ENCODE measurements around the gene EDDM3A.

The EDDM3A gene

GRCh38 chr14:20768593-20768892 is 22.9 kb downstream of the EDDM3A start:
- Histone ChIP-seq H3K4me1 (ENCODE audit: insufficient read depth, insufficient read length) (no peaks in the 10 kb centered on the region), H3K9ac (ENCODE audit: insufficient read length, low read depth) (no peak overlapping the region), H3K27me3 (ENCODE audit: insufficient read depth, insufficient read length) (no peaks in the 10 kb centered on the region), H3K4me3 (ENCODE audit: insufficient read length, low read depth) (no peak overlapping the region), H3K36me3 (ENCODE audit: insufficient read depth, insufficient read length, low read length) (no peaks in the 10 kb centered on the region), H3K9me3 (ENCODE audit: insufficient read depth, low read length) (peaks cover 22% of the 10 kb centered on the region; the same call in 1 of the 2 replicates)
- DNase-seq (ENCODE audit: low read depth, low spot score), result no peak
- TF ChIP-seq ZNF274 (IDR thresholded peaks at IDR 0.05; ENCODE audit: low read depth, low read length) (no peak), SUZ12 (IDR thresholded peaks at IDR 0.05; ENCODE audit: extremely low read depth, insufficient read depth, insufficient read length) (no peak), YY1 (IDR thresholded peaks at IDR 0.05; ENCODE audit: insufficient read depth, insufficient read length) (no peak)

- no peaks in the 10 kb centered on the region for H3K4me1 ChIP-seq (ENCODE audit: insufficient read depth, insufficient read length)
- H3K4me3 ChIP-seq (ENCODE audit: insufficient read length, low read depth), result no peak overlapping the region
- no peak overlapping the region for H3K9ac ChIP-seq (ENCODE audit: insufficient read length, low read depth)
- no peaks in the 10 kb centered on the region for H3K27me3 ChIP-seq (ENCODE audit: insufficient read depth, insufficient read length)
- H3K9me3 ChIP-seq (ENCODE audit: insufficient read depth, low read length), result peaks cover 22% of the 10 kb centered on the region; the same call in 1 of the 2 replicates
- TF ChIP-seq YY1 (IDR thresholded peaks at IDR 0.05; ENCODE audit: insufficient read depth, insufficient read length), result no peak
- TF ChIP-seq ZNF274 (IDR thresholded peaks at IDR 0.05; ENCODE audit: low read depth, low read length), result no peak
- no peaks in the 10 kb centered on the region for H3K36me3 ChIP-seq (ENCODE audit: insufficient read depth, insufficient read length, low read length)
- no peak for DNase-seq (ENCODE audit: low read depth, low spot score)
Measured at GRCh38 chr14:20769421-20769820, 23.7 kb downstream of the EDDM3A start.

- no peak for TF ChIP-seq YY1 (IDR thresholded peaks at IDR 0.05; ENCODE audit: insufficient read depth, insufficient read length)
- no peak for TF ChIP-seq ZNF274 (IDR thresholded peaks at IDR 0.05; ENCODE audit: low read depth, low read length)
- TF ChIP-seq SUZ12 (IDR thresholded peaks at IDR 0.05; ENCODE audit: extremely low read depth, insufficient read depth, insufficient read length), result no peak
- Histone ChIP-seq H3K27me3 (ENCODE audit: insufficient read depth, insufficient read length) (no peaks in the 10 kb centered on the region), H3K4me1 (ENCODE audit: insufficient read depth, insufficient read length) (no peaks in the 10 kb centered on the region), H3K36me3 (ENCODE audit: insufficient read depth, insufficient read length, low read length) (no peaks in the 10 kb centered on the region), H3K4me3 (ENCODE audit: insufficient read length, low read depth) (no peak overlapping the region), H3K9me3 (ENCODE audit: insufficient read depth, low read length) (peaks cover 22% of the 10 kb centered on the region; the same call in 1 of the 2 replicates), H3K9ac (ENCODE audit: insufficient read length, low read depth) (no peak overlapping the region)
- no peak for DNase-seq (ENCODE audit: low read depth, low spot score)
Measured at GRCh38 chr14:20772650-20773049, 27.0 kb downstream of the EDDM3A start.

- no peak for DNase-seq (ENCODE audit: low read depth, low spot score)
- H3K4me3 ChIP-seq (ENCODE audit: insufficient read length, low read depth), result no peak overlapping the region
Measured at GRCh38 chr14:20774258-20774824, 28.7 kb downstream of the EDDM3A start.

GRCh38 chr14:20775043-20775442 is 29.4 kb downstream of the EDDM3A start:
- Histone ChIP-seq H3K9ac (ENCODE audit: insufficient read length, low read depth) (no peak overlapping the region), H3K36me3 (ENCODE audit: insufficient read depth, insufficient read length, low read length) (no peaks in the 10 kb centered on the region), H3K9me3 (ENCODE audit: insufficient read depth, low read length) (peaks cover 22% of the 10 kb centered on the region; the same call in 1 of the 2 replicates), H3K4me1 (ENCODE audit: insufficient read depth, insufficient read length) (no peaks in the 10 kb centered on the region), H3K27me3 (ENCODE audit: insufficient read depth, insufficient read length) (no peaks in the 10 kb centered on the region), H3K4me3 (ENCODE audit: insufficient read length, low read depth) (no peak overlapping the region)
- DNase-seq (ENCODE audit: low read depth, low spot score), result no peak
- TF ChIP-seq SUZ12 (IDR thresholded peaks at IDR 0.05; ENCODE audit: extremely low read depth, insufficient read depth, insufficient read length) (no peak), YY1 (IDR thresholded peaks at IDR 0.05; ENCODE audit: insufficient read depth, insufficient read length) (no peak), ZNF274 (IDR thresholded peaks at IDR 0.05; ENCODE audit: low read depth, low read length) (no peak)

More at GRCh38 chr14:20774258-20774824, 28.7 kb downstream of the EDDM3A start:
- no peak overlapping the region for H3K9ac ChIP-seq (ENCODE audit: insufficient read length, low read depth)
- H3K27me3 ChIP-seq (ENCODE audit: insufficient read depth, insufficient read length), result no peaks in the 10 kb centered on the region
- TF ChIP-seq YY1 (IDR thresholded peaks at IDR 0.05; ENCODE audit: insufficient read depth, insufficient read length) (no peak), SUZ12 (IDR thresholded peaks at IDR 0.05; ENCODE audit: extremely low read depth, insufficient read depth, insufficient read length) (no peak), ZNF274 (IDR thresholded peaks at IDR 0.05; ENCODE audit: low read depth, low read length) (no peak)
- no peaks in the 10 kb centered on the region for H3K36me3 ChIP-seq (ENCODE audit: insufficient read depth, insufficient read length, low read length)
- no peaks in the 10 kb centered on the region for H3K4me1 ChIP-seq (ENCODE audit: insufficient read depth, insufficient read length)
- peaks cover 22% of the 10 kb centered on the region; the same call in 1 of the 2 replicates for H3K9me3 ChIP-seq (ENCODE audit: insufficient read depth, low read length)

- no peaks in the 10 kb centered on the region for H3K36me3 ChIP-seq (ENCODE audit: insufficient read depth, insufficient read length, low read length)
- no peak overlapping the region for H3K9ac ChIP-seq (ENCODE audit: insufficient read length, low read depth)
- H3K27me3 ChIP-seq (ENCODE audit: insufficient read depth, insufficient read length), result no peaks in the 10 kb centered on the region
- DNase-seq (ENCODE audit: low read depth, low spot score), result no peak
- H3K9me3 ChIP-seq (ENCODE audit: insufficient read depth, low read length), result peaks cover 22% of the 10 kb centered on the region; the same call in 1 of the 2 replicates
- TF ChIP-seq ZNF274 (IDR thresholded peaks at IDR 0.05; ENCODE audit: low read depth, low read length) (no peak), YY1 (IDR thresholded peaks at IDR 0.05; ENCODE audit: insufficient read depth, insufficient read length) (no peak)
- H3K4me1 ChIP-seq (ENCODE audit: insufficient read depth, insufficient read length), result no peaks in the 10 kb centered on the region
- no peak overlapping the region for H3K4me3 ChIP-seq (ENCODE audit: insufficient read length, low read depth)
Measured at GRCh38 chr14:20775901-20776300, 30.2 kb downstream of the EDDM3A start.

- no peaks in the 10 kb centered on the region for H3K36me3 ChIP-seq (ENCODE audit: insufficient read depth, insufficient read length, low read length)
- no peaks in the 10 kb centered on the region for H3K27me3 ChIP-seq (ENCODE audit: insufficient read depth, insufficient read length)
- no peak overlapping the region for H3K9ac ChIP-seq (ENCODE audit: insufficient read length, low read depth)
- no peak for TF ChIP-seq ZNF274 (IDR thresholded peaks at IDR 0.05; ENCODE audit: low read depth, low read length)
- no peak for TF ChIP-seq SUZ12 (IDR thresholded peaks at IDR 0.05; ENCODE audit: extremely low read depth, insufficient read depth, insufficient read length)
- no peak for TF ChIP-seq YY1 (IDR thresholded peaks at IDR 0.05; ENCODE audit: insufficient read depth, insufficient read length)
- no peak overlapping the region for H3K4me3 ChIP-seq (ENCODE audit: insufficient read length, low read depth)
- H3K4me1 ChIP-seq (ENCODE audit: insufficient read depth, insufficient read length), result no peaks in the 10 kb centered on the region
- no peaks in the 10 kb centered on the region for H3K9me3 ChIP-seq (ENCODE audit: insufficient read depth, low read length)
- no peak for DNase-seq (ENCODE audit: low read depth, low spot score)
Measured at GRCh38 chr14:20781803-20782202, 36.1 kb downstream of the EDDM3A start.

Measured in NT2/D1 (cell line).